ENCODE results near the gene SLC44A5.
A peak's percentile ranks its signal among the peaks of the same experiment; 100 is the strongest.
"Not testable (repeated sequence)": the region's sequence is repeated elsewhere in the genome, so short reads cannot be mapped to it uniquely, and the experiment has no call there.

The SLC44A5 gene

GRCh38 chr1:75220072-75220471 lies 390.8 kb downstream of the SLC44A5 start:
- DNase-seq (ENCODE audit: insufficient read length, low spot score) (no peak), FAIRE-seq (no peak)

DNA sequence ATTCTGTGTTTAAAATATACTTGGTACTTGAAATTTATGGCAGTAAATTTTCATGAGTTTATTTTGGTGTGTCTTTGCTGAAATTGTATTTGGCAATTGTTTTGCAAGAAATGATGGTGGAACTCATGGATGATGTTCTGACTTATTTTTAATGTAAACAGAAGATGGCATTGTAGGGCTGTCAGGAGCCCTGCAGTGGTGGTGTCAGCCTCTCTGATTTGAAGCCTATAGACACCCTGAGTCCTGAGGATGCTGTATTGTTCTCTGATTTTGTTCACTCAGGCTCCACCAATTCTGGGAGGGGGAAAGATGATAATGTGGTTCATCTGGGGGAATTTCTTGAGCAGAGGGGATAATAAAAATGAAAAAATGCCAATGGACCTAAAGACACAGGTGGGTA lies 396.9 kb downstream of the SLC44A5 start:
- FAIRE-seq (no peak), DNase-seq (ENCODE audit: insufficient read length, low spot score) (no peak)

DNA sequence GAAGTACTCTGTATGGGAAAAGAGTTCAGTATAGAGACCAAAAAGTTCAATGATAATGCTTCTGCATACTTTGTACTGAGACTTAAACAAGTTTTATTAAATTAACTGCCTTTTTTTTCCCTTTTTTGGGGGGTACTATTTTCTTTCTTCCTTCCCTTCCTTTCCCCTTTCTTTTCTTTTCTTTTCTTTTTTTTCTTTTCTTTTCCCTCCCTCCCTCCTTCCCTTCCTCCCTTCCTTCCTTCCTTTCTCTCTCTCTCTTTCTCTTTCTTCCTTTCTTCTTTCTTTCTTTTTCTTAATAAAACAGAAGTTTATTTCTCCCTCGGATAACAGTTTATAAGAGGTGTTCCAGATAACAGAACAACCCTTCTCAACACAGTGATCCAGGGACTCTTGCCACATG lies 399.3 kb downstream of the SLC44A5 start:
- FAIRE-seq (no peak), DNase-seq (ENCODE audit: insufficient read length, low spot score) (no peak)

DNA sequence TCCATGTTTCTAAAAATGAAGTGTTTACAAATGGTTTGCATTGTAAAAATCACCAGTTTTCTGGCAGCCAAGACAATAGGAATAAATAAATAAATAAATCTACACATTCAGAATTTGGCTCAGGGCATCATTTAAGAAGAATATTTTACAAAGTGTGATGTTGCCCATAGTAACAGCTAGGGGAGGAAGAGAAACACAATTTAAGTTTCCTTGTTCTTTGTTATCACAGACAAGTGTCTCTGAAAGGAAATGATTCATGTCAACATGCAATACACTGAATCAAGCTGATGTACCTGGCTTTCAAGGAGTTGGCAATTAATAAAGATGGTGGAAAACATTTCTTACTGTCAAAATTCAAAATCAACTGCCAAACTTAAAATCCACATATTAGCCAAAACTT lies 402.1 kb downstream of the SLC44A5 start:
- FAIRE-seq = no peak

DNA sequence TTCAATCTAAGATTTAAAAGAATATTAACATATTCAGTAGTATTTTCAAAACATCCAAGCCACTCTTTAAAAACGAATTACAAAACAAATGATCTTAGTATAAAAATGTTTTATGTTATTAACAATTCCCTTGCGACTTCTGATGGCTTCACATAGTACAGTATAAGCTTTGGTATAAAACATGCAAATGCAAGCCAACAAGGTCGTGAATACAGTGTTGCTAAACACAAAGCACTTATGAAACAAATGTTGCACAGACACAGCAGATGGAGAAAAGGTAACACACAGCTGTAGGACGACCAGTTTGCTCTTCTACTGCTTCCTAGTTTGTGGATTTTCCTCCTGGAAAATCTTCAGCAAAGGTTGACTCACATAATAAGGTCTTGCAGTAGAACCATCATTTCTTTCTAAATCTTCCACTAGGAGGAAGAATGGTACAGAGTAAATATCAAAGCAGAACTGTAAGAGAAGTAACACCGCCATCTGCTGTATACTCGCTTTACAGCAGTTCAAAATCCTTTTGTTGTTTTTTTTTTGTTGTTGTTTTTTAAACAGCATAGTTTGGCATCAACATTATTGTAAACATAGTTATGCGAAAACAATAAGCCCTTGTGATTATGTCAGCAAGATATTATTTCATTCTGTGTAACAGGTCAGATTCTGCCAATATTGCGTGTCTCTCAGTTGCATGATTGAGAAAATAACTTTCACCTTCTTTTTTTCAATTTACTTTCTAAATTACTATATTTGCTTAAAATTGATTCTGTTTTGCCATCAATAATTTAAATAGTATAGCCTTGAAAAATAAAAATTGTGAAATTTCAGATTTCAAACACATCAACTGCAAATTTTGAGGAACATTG lies 407.3 kb downstream of the SLC44A5 start:
- FAIRE-seq (no peak), DNase-seq (ENCODE audit: insufficient read length, low spot score) (peak; percentile 11)

More for the DNA sequence above, 402.1 kb downstream of the SLC44A5 start:
- DNase-seq (ENCODE audit: insufficient read length, low spot score) = no peak

DNA sequence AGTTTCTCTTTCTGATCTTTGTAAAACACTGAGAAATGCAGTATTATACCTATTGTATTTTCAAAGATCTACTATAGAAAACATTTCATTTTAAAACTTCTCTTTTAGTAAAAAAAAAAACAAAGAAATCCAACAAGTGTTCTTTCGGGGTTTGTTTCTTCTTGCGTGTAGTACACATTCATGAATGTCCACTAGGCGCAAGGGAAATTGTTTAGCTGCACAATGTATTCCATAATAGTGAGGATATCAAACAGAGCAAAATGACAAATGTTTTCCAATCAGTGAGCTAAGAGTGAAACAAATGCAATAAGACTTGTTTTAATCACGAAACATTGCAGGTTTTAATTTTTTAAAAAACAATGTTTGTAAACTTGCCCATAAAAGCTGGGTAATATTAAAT lies 408.2 kb downstream of the SLC44A5 start:
- FAIRE-seq = no peak
- DNase-seq (ENCODE audit: insufficient read length, low spot score) = no peak

DNA sequence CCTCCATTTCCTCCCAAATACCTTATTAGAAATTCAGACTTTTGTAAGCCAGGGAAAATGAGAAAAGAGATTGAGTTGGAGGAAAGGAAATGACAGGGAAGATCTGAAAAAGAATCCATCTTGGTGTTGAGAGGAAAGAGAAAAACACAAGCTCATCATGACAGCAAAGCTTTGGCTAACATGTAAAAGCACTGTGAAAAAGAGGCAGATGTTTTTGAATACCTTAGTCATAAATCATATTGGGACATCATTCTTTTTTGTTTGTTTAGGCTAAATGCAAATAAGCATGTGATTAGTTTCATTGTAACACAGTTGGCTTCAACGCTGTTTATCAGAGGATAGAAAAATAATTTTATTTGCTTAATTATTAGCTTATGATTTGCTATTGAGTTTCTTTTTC lies 412.2 kb downstream of the SLC44A5 start:
- DNase-seq (ENCODE audit: insufficient read length, low spot score) (no peak), FAIRE-seq (no peak)

GRCh38 chr1:75198163-75198562 lies 412.8 kb downstream of the SLC44A5 start:
- DNase-seq (ENCODE audit: insufficient read length, low spot score) = no peak
- FAIRE-seq = no peak

DNA sequence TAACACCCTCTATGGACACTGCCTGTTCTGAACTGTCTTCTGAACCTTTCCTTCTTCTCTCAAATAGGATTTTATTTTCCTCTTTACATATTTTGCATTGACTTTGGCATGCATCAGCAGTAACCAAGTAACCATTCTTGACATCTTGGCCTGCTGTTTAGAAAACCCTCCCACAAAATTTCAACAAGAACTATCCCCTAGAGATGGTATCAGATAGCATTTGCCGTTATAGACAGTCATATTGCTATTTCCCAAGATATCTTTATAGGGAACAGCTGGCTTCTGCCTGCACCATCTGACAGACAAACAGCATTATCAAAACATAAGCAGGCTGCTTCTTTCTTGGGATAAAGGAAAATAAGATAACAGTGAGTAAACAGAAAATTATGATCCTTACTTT lies 422.0 kb downstream of the SLC44A5 start:
- DNase-seq (ENCODE audit: insufficient read length, low spot score) (no peak), FAIRE-seq (no peak)

GRCh38 chr1:75181214-75181955 lies 429.5 kb downstream of the SLC44A5 start:
- FAIRE-seq; DNase-seq (ENCODE audit: insufficient read length, low spot score): not testable (repeated sequence)

GRCh38 chr1:75174031-75174760 lies 436.7 kb downstream of the SLC44A5 start:
- no peak for FAIRE-seq
- DNase-seq (ENCODE audit: insufficient read length, low spot score) = no peak

GRCh38 chr1:75172556-75172955 lies 438.4 kb downstream of the SLC44A5 start:
- DNase-seq (ENCODE audit: insufficient read length, low spot score) = no peak

GRCh38 chr1:75171876-75172275 lies 439.0 kb downstream of the SLC44A5 start:
- DNase-seq (ENCODE audit: insufficient read length, low spot score) = no peak
- FAIRE-seq = no peak

More at GRCh38 chr1:75172556-75172955, 438.4 kb downstream of the SLC44A5 start:
- no peak for FAIRE-seq

- FAIRE-seq = no peak
- no peak for DNase-seq (ENCODE audit: insufficient read length, low spot score)
Measured at GRCh38 chr1:75170981-75171380, 439.9 kb downstream of the SLC44A5 start.

- FAIRE-seq (no peak), DNase-seq (ENCODE audit: insufficient read length, low spot score) (no peak)
Measured at GRCh38 chr1:75170011-75170410, 440.9 kb downstream of the SLC44A5 start.

GRCh38 chr1:75166821-75167220 lies 444.1 kb downstream of the SLC44A5 start:
- FAIRE-seq (no peak), DNase-seq (ENCODE audit: insufficient read length, low spot score) (no peak)

GRCh38 chr1:75165264-75165663 lies 445.6 kb downstream of the SLC44A5 start:
- DNase-seq (ENCODE audit: insufficient read length, low spot score) (no peak), FAIRE-seq (no peak)

DNA sequence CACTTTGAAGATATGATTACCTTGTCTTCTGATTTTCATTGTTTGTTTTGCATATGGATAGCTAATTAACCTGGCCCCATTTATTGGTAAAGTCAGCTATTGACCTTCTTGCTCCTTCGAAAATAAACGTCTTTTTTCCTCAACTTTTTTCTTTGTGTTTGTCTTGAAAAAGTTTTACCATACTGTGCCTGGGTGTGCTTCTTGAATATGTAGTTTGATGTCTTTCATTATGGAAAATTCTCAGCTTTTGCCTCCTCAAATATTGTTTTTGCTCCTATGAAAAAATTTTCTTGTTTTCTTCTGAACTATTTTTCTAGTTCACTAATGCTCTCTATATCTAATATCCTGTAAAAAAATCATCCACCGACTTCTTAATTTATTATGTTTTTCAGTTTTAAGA lies 451.8 kb downstream of the SLC44A5 start:
- FAIRE-seq (no peak), DNase-seq (ENCODE audit: insufficient read length, low spot score) (no peak)
